Limb (tissue), 2 donors: Measurements from ENCODE around the gene GPRASP1.
"Not testable (repeated sequence)": the region's sequence is repeated elsewhere in the genome, so short reads cannot be mapped to it uniquely, and the experiment has no call there.

Experiments
- DNase-seq, 2 donors: peaks; one replicate each; pipeline ENCODE4 v3.0.0-alpha.2; 2016; ENCODE audit errors: extremely low spot score in 2 of 2

Gene GPRASP1

GRCh38 chrX:102651242-102652011, at the start of gene GPRASP1:
Gene GPRASP1 (plus strand): TSS chrX:102651483. CDS start chrX:102653914, 2,431 bp downstream.
- peak; percentile 45 to 82 for DNase-seq

- DNase-seq = peak in 1 of 2 donors; percentile 1
These were observed 47.0 kb upstream of the GPRASP1 start for GRCh38 chrX:102604327-102604726.

DNA sequence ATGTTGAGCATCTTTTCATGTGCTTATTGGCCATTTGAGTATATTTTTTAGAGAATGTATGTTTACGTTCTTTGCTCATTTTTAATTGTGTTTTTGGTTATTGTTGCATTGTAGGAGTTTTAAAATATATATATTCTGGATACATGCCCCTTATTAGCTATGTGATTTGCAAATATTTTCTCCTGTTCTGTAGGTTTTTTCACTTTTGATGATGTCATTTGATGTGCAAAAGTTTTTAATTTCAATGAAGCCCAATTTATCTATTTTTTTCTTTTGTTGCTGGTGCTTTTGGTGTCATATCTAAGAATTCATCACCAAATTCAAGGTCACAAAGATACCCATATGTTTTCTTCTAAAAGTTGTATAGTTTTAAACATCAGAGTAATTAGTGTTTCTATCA, 45.2 kb upstream of the GPRASP1 start:
- no peak for DNase-seq

GRCh38 chrX:102610905-102611304, 40.4 kb upstream of the GPRASP1 start:
- DNase-seq = no peak

DNA sequence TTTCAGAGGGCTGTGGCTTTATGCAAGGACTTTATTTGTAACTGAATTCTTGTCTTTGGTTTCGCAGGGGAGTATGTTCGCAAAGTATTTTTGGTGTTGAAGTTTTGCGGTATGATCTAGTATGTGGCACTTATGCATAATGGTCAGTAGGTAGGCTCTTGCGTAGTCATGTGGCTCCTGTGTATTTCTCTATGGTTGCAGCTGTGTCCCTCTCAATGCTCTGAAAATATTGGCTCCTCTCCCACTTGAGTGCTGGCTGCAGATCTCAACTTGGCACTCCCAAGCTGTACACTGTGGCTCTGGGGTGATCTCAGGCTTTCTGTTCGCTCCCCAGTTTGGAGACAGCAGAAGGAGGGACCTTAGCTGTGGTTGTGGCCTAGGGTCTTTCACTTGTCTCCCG, 27.2 kb upstream of the GPRASP1 start:
- no peak for DNase-seq

DNA sequence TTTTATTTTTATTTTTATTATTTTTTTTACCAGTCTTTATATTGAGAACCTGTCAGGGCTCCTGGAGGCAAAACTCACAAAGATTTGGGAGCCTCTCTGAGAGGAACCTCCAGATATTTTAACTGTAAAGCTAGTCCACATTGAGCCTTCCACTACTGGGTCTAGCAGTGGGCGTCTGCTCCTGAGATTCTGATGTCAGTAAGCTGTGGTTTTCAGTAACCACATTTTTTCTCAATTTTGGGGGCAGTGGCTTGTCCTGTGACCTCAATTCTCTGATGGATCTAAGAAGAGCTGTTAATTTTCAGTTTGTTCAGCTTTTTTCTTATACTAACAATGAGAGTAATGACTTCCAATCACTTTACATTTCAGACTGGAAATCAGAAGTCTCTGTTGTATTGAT, 23.6 kb upstream of the GPRASP1 start:
- no peak for DNase-seq

- DNase-seq = no peak
These were observed 13.7 kb upstream of the GPRASP1 start for GRCh38 chrX:102637561-102637960.

- no peak for DNase-seq
These were observed 411 bp upstream of the GPRASP1 start for GRCh38 chrX:102650903-102651241.

DNA sequence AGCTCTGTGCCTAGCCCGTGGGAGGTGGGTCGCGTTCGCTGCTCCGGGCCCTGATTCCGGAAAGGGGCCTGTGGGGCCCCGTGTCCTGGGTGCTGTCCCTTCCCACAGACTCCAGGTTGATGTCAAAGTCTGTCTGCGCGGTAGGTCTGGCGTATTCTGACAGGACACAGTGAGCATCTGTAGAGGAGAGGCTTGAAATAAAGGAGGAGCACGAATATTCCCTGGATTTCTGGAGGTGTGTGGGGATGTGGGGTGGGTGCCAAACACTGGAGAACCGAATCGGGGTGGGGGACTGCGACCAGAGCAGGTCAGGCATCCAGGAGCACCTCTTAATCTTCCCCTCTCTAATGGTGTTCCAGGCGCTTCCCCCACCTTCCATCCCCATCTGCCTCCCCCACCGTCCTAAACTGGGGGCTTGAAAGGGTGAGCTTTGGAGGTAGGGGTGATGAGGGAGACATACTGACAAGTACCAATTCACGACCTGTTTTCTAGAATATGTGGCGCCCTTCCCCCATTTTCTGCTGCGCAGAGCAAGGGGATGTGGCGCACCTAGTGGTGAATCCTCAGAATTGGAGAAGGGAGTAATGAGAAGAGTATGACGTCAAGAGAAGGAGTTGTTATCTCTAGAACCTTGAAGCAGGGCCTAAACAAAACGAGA, 877 bp downstream of the GPRASP1 start:
- peak; percentile 53 to 67 for DNase-seq

DNA sequence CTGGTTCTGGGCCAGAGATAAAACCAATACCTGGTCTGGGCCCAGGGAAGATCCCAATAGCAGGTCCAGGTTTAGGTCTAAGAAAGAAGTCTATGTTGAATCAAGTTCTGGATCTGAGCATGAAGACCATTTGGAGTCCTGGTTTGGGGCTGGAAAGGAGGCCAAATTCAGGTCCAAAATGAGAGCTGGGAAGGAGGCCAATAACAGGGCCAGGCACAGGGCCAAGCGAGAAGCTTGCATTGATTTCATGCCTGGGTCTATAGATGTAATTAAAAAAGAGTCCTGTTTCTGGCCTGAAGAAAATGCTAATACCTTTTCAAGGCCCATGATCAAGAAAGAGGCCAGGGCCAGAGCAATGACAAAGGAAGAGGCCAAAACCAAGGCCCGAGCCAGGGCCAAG, 3.4 kb downstream of the GPRASP1 start:
- no peak for DNase-seq

GRCh38 chrX:102658556-102658955, 7.3 kb downstream of the GPRASP1 start:
- DNase-seq = no peak

- DNase-seq = peak; percentile 55 to 86
These were observed 8.8 kb downstream of the GPRASP1 start for GRCh38 chrX:102659790-102660757.

DNA sequence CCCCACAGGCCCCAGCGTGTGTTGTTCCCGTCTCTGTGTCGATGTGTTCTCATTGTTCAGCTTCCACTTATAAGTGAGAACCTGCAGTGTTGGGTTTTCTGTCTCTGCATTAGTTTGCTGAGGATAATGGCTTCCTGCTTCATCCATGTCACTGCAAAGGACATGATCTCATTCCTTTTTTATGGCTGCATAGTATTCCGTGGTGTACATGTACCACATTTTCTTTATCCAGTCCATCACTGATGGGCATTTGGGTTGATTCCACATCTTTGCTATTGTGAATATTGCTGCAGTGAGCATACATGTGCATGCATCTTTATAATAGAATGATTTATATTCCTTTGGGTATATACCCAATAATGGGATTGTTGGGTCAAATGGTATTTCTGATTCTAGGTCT, 12.5 kb downstream of the GPRASP1 start:
- DNase-seq = not testable (repeated sequence)

DNA sequence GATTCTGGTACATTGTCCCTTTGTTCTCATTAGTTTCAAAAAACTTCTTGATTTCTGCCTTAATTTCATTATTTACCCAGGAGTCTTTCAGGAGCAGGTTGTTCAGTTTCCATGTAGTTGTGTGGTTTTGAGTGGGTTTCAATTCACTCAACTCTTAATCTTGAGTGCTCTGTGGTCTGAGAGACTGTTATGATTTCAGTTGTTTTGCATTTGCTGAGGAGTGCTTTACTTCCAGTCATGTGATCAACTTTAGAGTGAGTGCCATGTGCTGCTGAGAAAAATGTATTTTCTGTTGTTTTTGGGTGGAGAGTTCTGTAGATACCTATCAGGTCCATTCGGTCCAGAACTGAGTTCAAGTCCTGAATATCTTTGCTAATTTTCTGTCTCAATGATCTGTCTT, 15.8 kb downstream of the GPRASP1 start:
- not testable (repeated sequence) for DNase-seq

DNA sequence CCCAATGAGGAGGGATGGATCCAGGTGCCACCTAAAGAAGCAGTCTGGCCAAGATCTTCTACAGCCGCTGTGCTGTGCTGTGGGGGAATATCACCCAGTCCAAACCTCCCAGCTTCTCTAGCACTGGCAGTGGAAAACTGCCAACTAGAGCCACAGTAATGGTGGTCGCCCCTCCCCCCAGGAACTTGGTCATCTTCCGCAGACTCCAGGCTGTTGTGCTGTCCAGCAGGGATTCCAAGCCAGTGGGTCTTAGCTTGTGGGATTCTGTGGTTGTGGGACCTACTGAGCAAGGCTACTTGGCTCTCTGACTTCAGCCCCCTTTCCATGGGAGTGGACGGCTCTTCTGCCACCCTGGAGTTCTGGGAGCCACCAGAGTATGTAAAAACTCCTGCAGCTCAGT, 18.2 kb downstream of the GPRASP1 start:
- no peak for DNase-seq

- no peak for DNase-seq
These were observed 21.6 kb downstream of the GPRASP1 start for GRCh38 chrX:102672856-102673255.

DNA sequence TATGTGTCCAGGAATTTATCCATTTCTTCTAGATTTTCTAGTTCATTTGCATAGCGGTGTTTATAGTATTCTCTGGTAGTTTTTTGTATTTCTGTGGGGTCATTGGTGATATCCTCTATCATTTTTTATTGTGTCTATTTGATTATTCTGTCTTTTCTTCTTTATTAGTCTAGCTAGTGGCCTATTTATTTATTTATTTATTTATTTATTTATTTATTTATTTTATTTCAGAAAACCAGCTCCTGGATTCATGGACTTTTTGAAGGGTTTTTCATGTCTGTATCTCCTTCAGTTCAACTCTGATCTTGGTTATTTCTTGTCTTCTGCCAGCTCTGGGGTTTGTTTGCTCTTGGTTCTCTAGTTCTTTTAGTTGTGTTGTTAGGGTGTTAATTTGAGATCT, 26.2 kb downstream of the GPRASP1 start:
- DNase-seq = not testable (repeated sequence)

- DNase-seq = no peak
These were observed 33.7 kb downstream of the GPRASP1 start for GRCh38 chrX:102684772-102685520.

DNA sequence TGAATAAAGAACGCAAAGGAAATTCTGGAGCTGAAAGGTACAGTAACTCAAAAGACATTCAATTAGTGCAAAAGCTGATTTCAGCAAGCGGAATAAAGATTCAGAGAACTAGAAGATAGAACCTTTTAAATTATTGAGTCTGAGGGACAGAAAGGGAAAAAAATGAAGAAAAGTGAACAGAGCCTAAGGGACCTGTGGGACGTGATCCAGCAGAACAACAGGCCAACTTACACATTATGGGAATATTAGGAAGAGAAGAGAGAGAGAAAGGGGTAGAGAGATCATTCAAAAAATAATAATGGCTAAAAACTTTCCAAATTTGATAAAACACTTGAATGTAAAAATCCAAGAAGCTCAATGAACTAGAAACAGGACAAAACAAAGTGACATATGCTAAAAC, 43.5 kb downstream of the GPRASP1 start:
- DNase-seq = no peak

DNA sequence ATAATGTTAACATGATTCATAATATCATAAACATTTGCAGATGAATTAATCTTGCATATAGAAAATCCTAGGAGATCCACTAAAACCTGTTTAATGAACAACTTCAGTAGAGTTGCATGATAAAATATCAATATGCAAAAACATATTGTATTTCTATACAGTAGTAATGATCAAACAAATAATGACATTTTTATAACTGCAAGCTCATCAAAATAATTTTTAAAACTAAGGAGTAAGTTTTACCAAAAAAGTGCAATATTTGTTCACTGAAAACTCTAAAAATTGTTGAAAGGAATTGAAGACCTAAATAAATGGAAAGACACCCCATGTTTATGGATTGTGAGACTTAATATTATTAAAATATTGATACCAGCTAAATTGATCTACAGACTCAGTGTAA, 45.0 kb downstream of the GPRASP1 start:
- DNase-seq = no peak

GRCh38 chrX:102697494-102697893, 46.2 kb downstream of the GPRASP1 start:
- DNase-seq = peak in 1 of 2 donors; percentile 50
